Ascending aorta (tissue), 2 donors: ENCODE measurements around the gene GRM8. TPM values are rescaled to one million over a fixed set of nuclear protein-coding genes. Genes with fewer than 3 reads are reported as not detected.

Experiments used
- DNase-seq, 2 donors: peaks; one replicate each; pipeline ENCODE4 v3.0.0-alpha.2; 2019; ENCODE audit warnings: low spot score in 2 of 2
- H3K27ac ChIP-seq, 2 donors: fragments of 200-600 bp; sonication (generic); one replicate each; pipeline ENCODE4 v1.5.1; 2016 to 2017; ENCODE audit warnings: mild to moderate bottlenecking in 1 of 2
- H3K27me3 ChIP-seq: fragments of 200-600 bp; sonication (generic); one replicate; pipeline ENCODE4 v1.5.1; 2017
- H3K36me3 ChIP-seq, 2 donors: fragments of 200-600 bp; sonication (generic); one replicate each; pipeline ENCODE4 v1.5.1; 2016
- H3K4me1 ChIP-seq, 2 donors: fragments of 200-600 bp; sonication (generic); one replicate each; pipeline ENCODE4 v1.5.1; 2016 to 2017; ENCODE audit warnings: mild to moderate bottlenecking in 1 of 2
- H3K4me3 ChIP-seq, 2 donors: fragments of 200-600 bp; sonication (generic); one replicate each; pipeline ENCODE4 v1.5.1; 2016 to 2017; ENCODE audit warnings: mild to moderate bottlenecking in 1 of 2
- H3K9me3 ChIP-seq, 2 donors: fragments of 200-600 bp; sonication (generic); one replicate each; pipeline ENCODE4 v1.5.1; 2016
- intact Hi-C: fragments of 100-400 bp; cut with DNase I; formaldehyde crosslinking; loops from one replicate; pipeline ENCODE4 v1.15.1; 2023
- total RNA-seq: library from RNA; depleted of rRNA; stranded (reverse); fragments of >200 nt; gene quantifications from one replicate; pipeline ENCODE4 v1.1.0, GENCODE V29; 2016
- TF ChIP-seq, protein P1 (sequence below), 3 experiments: fragments of 200-600 bp in 2 of 3; fragments of 450-650 bp in 1 of 3; sonication (generic) in 2 of 3; IDR thresholded peaks; one replicate each; pipeline ENCODE4 v1.5.1; 2016 to 2019; ENCODE audit warnings: antibody characterized with exemption in 3 of 3, mild to moderate bottlenecking in 1 of 3, moderate library complexity in 1 of 3

GRM8 gene
- total RNA-seq, 1 donor from 2014 or later = not detected

DNA sequence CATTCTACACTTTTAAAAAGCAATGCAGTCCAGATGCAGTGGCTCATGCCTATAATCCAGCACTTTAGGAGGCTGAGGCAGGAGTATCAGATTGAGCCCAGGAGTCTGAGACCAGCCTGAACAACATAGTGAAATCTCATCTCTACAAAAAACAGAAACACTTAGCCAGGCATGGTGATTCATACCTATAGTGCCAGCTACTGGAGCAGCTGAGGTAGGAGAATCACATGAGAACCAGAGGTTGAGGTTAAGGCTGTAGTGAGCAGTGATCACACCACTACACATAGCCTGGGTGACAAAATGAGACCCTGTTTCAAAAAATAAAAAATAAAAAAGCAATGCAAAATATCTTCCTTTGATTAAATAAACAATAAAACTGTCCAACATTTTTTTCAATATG lies 205.2 kb downstream of the GRM8 start:
- intact Hi-C loops = no loop called here
- H3K4me1 ChIP-seq = no peaks in the 10 kb centered on the region
- TF ChIP-seq, protein P1, sequence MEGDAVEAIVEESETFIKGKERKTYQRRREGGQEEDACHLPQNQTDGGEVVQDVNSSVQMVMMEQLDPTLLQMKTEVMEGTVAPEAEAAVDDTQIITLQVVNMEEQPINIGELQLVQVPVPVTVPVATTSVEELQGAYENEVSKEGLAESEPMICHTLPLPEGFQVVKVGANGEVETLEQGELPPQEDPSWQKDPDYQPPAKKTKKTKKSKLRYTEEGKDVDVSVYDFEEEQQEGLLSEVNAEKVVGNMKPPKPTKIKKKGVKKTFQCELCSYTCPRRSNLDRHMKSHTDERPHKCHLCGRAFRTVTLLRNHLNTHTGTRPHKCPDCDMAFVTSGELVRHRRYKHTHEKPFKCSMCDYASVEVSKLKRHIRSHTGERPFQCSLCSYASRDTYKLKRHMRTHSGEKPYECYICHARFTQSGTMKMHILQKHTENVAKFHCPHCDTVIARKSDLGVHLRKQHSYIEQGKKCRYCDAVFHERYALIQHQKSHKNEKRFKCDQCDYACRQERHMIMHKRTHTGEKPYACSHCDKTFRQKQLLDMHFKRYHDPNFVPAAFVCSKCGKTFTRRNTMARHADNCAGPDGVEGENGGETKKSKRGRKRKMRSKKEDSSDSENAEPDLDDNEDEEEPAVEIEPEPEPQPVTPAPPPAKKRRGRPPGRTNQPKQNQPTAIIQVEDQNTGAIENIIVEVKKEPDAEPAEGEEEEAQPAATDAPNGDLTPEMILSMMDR (IDR thresholded peaks at IDR 0.05) = no peak

DNA sequence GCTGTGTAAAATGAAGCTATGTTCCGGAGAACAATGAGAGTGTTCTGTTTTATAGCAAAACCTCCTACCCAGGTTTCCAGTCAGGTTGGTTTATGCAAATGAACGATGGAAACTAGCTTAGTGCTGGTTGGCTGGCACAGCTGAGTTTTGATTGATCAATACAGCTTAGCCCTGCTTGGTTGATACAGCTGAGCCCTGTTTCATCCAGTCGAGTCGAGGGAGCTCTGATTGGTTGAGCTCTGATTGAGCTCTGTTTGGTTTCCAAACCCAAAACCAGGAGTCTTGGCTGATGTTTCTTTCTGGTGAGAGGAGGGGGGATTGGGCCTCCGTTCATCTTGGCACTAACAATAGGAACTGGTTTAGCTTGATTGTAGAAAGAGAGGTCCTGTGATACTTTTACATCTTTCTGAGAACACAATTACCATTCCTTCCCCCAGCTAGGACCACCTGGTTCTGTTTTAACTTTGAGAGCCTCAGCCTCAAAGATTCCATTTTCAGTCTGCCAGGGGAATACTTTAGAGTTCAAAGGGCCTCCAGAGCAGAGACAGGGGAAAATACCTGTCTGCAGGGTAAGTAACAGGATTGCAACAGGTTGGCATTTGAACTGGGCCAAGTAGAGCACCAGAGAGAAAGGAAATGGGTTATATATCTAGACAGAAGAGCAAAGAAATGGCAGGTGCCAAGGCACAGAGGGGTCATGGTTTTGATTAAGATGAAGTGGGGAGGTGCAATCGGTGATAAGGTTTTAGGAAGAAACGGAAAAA lies 210.9 kb downstream of the GRM8 start:
- Histone ChIP-seq H3K4me3 (no peak overlapping the region), H3K27me3 (no peaks in the 10 kb centered on the region), H3K9me3 (no peaks in the 10 kb centered on the region), H3K36me3 (no peaks in the 10 kb centered on the region), H3K4me1 (no peaks in the 10 kb centered on the region), H3K27ac (no peak overlapping the region)
- intact Hi-C loops = no loop called here
- TF ChIP-seq, protein P1 (IDR thresholded peaks at IDR 0.05) = no peak
- no peak for DNase-seq

More for the DNA sequence above, 205.2 kb downstream of the GRM8 start:
- Histone ChIP-seq H3K36me3 (no peaks in the 10 kb centered on the region), H3K27ac (no peak overlapping the region), H3K4me3 (no peak overlapping the region), H3K27me3 (no peaks in the 10 kb centered on the region), H3K9me3 (no peaks in the 10 kb centered on the region)
- no peak for DNase-seq

DNA sequence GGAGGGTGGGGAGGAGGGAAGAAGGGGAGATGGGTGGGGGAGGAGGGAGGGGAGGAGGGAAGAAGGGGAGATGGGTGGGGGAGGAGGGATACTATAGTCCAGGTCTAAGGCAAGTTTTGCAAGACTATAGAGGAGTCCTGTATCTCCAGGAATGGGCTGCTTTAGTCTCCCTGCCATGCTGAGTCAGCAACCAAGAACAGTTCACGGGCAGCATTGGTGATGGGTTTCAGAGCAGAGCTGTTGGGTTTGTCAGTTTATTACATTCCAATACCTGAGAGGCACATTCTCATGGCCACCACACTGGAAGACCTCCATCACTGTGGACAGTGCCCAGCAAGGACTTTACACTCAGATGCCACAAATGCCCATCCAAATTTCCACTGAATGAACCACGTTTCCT lies 212.7 kb downstream of the GRM8 start:
- intact Hi-C loops = no loop called here
- H3K9me3 ChIP-seq = no peaks in the 10 kb centered on the region
- no peaks in the 10 kb centered on the region for H3K27me3 ChIP-seq
- DNase-seq = no peak
- TF ChIP-seq, protein P1 (IDR thresholded peaks at IDR 0.05) = no peak
- no peaks in the 10 kb centered on the region for H3K4me1 ChIP-seq
- no peak overlapping the region for H3K4me3 ChIP-seq
- H3K36me3 ChIP-seq = no peaks in the 10 kb centered on the region
- no peak overlapping the region for H3K27ac ChIP-seq

DNA sequence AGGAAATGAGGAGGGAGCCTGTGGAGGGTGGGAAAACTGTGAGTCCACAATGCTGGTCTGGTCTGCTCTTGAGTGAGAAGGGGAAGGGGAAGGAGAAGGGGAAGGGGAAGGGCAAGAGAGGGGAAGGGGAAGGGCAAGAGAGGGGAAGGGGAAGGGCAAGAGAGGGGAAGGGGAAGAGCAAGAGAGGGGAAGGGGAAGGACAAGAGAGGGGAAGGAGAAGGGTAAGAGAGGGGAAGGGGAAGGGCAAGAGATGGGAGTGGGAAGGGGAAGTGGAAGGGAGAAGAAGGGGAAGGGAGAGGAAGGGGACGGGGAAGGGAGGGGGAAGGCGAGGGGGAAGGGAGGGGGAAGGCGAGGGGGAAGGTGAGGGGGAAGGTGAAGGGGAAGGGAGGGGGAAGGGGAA lies 213.2 kb downstream of the GRM8 start:
- no peaks in the 10 kb centered on the region for H3K4me1 ChIP-seq
- no peaks in the 10 kb centered on the region for H3K27me3 ChIP-seq
- no peak for DNase-seq
- TF ChIP-seq, protein P1 (IDR thresholded peaks at IDR 0.05) = no peak
- intact Hi-C loops = no loop called here
- H3K27ac ChIP-seq = no peak overlapping the region
- H3K9me3 ChIP-seq = no peaks in the 10 kb centered on the region
- no peak overlapping the region for H3K4me3 ChIP-seq
- no peaks in the 10 kb centered on the region for H3K36me3 ChIP-seq

DNA sequence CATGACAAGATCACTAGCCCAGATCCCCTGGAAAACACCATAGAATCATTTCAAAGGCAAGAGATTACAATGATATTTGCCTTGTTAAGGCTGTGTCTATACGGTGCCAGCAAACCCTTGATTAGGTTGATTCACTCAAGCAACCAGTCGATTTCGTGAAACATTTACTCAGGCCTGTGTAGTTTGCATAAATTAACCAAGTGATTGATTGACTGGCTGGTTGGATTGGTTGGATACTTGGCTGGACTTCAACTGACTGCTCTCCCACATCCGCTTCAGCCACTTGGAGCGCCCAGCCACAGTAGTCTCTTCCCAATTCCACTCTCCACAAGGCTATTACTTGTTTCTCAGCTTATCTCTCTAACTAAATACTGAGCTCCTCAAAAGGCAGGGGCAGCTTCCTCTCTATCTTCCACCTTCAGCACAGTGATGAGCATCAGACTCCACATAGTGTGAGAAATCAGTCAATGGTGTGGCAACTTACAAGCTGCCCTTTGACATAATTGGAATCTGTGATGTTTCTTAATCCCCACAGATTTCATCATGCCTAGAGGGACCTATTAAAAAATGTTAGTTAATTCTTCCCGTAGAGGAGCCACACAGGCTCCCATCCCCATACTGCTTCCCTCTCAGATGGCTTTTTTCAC lies 217.4 kb downstream of the GRM8 start:
- Histone ChIP-seq H3K4me1 (no peaks in the 10 kb centered on the region), H3K27ac (no peak overlapping the region), H3K27me3 (no peaks in the 10 kb centered on the region), H3K4me3 (no peak overlapping the region), H3K9me3 (no peaks in the 10 kb centered on the region), H3K36me3 (no peaks in the 10 kb centered on the region)
- no peak for DNase-seq
- intact Hi-C loops = no loop called here
- TF ChIP-seq, protein P1 (IDR thresholded peaks at IDR 0.05) = no peak
